GM21526 (cell line): ENCODE measurements around the gene LRRC43.

ENCODE experiments used
- ATAC-seq: cut with Tn5 transposase; IDR thresholded peaks from one replicate; pipeline ENCODE4 v1.9.1; 2021; ENCODE audit warnings: moderate library complexity; ENCODE audit not compliant: unreplicated experiment, low FRiP score

The LRRC43 gene

GRCh38 chr12:122182887-122183587, at the start of gene LRRC43:
LRRC43 (plus strand) TSS chr12:122183123; CDS start chr12:122183145, 22 bp downstream.
- ATAC-seq = no peak

GRCh38 chr12:122133192-122133950, 49.6 kb upstream of the LRRC43 start:
- ATAC-seq = no peak

- no peak for ATAC-seq
These were observed 47.4 kb upstream of the LRRC43 start for GRCh38 chr12:122135437-122136031.

- ATAC-seq = no peak
These were observed 45.7 kb upstream of the LRRC43 start for GRCh38 chr12:122137229-122137628.

- no peak for ATAC-seq
These were observed 45.2 kb upstream of the LRRC43 start for GRCh38 chr12:122137681-122138080.

- ATAC-seq = no peak
These were observed 44.7 kb upstream of the LRRC43 start for GRCh38 chr12:122138181-122138580.

- no peak for ATAC-seq
These were observed 44.3 kb upstream of the LRRC43 start for GRCh38 chr12:122138616-122139015.

GRCh38 chr12:122139266-122139665, 43.7 kb upstream of the LRRC43 start:
- no peak for ATAC-seq

GRCh38 chr12:122139941-122140340, 43.0 kb upstream of the LRRC43 start:
- no peak for ATAC-seq

GRCh38 chr12:122140467-122141257, 42.3 kb upstream of the LRRC43 start:
- ATAC-seq = no peak

GRCh38 chr12:122141911-122142725, 40.8 kb upstream of the LRRC43 start:
- ATAC-seq = no peak

GRCh38 chr12:122142857-122143256, 40.1 kb upstream of the LRRC43 start:
- ATAC-seq = no peak

GRCh38 chr12:122144885-122145284, 38.0 kb upstream of the LRRC43 start:
- no peak for ATAC-seq

- ATAC-seq = no peak
These were observed 37.2 kb upstream of the LRRC43 start for GRCh38 chr12:122145505-122146330.

- ATAC-seq = no peak
These were observed 35.2 kb upstream of the LRRC43 start for GRCh38 chr12:122147514-122148290.

GRCh38 chr12:122148657-122149056, 34.3 kb upstream of the LRRC43 start:
- ATAC-seq = no peak

- no peak for ATAC-seq
These were observed 32.7 kb upstream of the LRRC43 start for GRCh38 chr12:122150127-122150681.

- no peak for ATAC-seq
These were observed 30.2 kb upstream of the LRRC43 start for GRCh38 chr12:122152754-122153153.
